Sigmoid colon (tissue), 7 donors: Measurements from ENCODE around the gene KDM5C. TPM values are rescaled to one million over a fixed set of nuclear protein-coding genes. Genes with fewer than 3 reads are reported as not detected.

Source experiments
- DNase-seq: peaks from one replicate; pipeline ENCODE4 v3.0.0-alpha.2; 2019
- H3K27ac ChIP-seq, 4 donors: fragments of 200-600 bp; sonication (generic); one replicate each; pipeline ENCODE4 v1.5.1; 2016 to 2019; ENCODE audit warnings: mild to moderate bottlenecking in 1 of 4
- H3K27me3 ChIP-seq, 3 donors: fragments of 200-600 bp; sonication (generic); one replicate each; pipeline ENCODE4 v1.5.1; 2019; ENCODE audit warnings: mild to moderate bottlenecking in 1 of 3
- H3K36me3 ChIP-seq, 4 donors: fragments of 200-600 bp; sonication (generic); one replicate each; pipeline ENCODE4 v1.5.1; 2016 to 2019
- H3K4me1 ChIP-seq, 4 donors: fragments of 200-600 bp; sonication (generic); one replicate each; pipeline ENCODE4 v1.5.1; 2017 to 2019
- H3K4me3 ChIP-seq, 4 donors: fragments of 200-600 bp; sonication (generic); one replicate each; pipeline ENCODE4 v1.5.1; 2017 to 2019; ENCODE audit warnings: mild to moderate bottlenecking in 2 of 4, moderate library complexity in 1 of 4
- H3K9me3 ChIP-seq, 4 donors: fragments of 200-600 bp in 3 of 4; sonication (generic) in 3 of 4; one replicate each; pipeline versions ENCODE4 v1.5.1 to v1.6.1; 2013 to 2019
- CTCF ChIP-seq, 4 experiments: fragments of 450-650 bp in 3 of 4; fragments of 200-600 bp in 1 of 4; IDR thresholded peaks; one replicate each; pipeline ENCODE4 v1.5.1; 2016 to 2019; ENCODE audit warnings: antibody characterized with exemption in 4 of 4, mild to moderate bottlenecking in 3 of 4, moderate library complexity in 2 of 4
- EP300 ChIP-seq, 4 donors: sonication (generic); formaldehyde crosslinking; IDR thresholded peaks; one replicate each; pipeline ENCODE4 v1.6.1; 2017; ENCODE audit warnings: antibody characterized with exemption in 4 of 4
- POLR2A ChIP-seq, 2 donors: fragments of 450-650 bp; IDR thresholded peaks; one replicate each; pipeline ENCODE4 v1.6.1; 2016; ENCODE audit warnings: antibody characterized with exemption in 2 of 2, mild to moderate bottlenecking in 2 of 2, moderate library complexity in 2 of 2
- POLR2AphosphoS5 ChIP-seq, 4 donors: sonication (generic); formaldehyde crosslinking; IDR thresholded peaks; one replicate each; pipeline ENCODE4 v1.6.1; 2017; ENCODE audit warnings: antibody characterized with exemption in 4 of 4
- WGBS, 2 donors: extraction: QIAGEN DNeasy Blood & Tissue Kit; methylation state at CpG; one replicate each; pipeline ENCODE4 v1.1.7; 2013; 5-methylcytosine and 5-hydroxymethylcytosine counted together
- intact Hi-C: fragments of 100-400 bp; cut with DNase I; formaldehyde crosslinking; loops from one replicate; pipeline ENCODE4 v1.15.1; 2023
- polyA plus RNA-seq, 3 donors: library from polyadenylated mRNA; stranded (reverse); fragments of 200-250 nt; gene quantifications; one replicate each; pipeline ENCODE4 v1.2.3, GENCODE V29; 2013
- total RNA-seq, 4 donors: library from RNA; depleted of rRNA; stranded (reverse); fragments of >200 nt; gene quantifications; one replicate each; pipeline ENCODE4 v1.1.0, GENCODE V29; 2016
- donor health status: healthy with polysubstance abuse.
- donor health status: Bipolar disorder and iron deficiency.
- donor health status: healthy.

The KDM5C gene
- total and polyA plus RNA-seq, 7 donors, result 15.6 to 73.4 (median 42.1) TPM

- intact Hi-C loops, result no loop called here
- Histone ChIP-seq H3K4me3 (no peak overlapping the region), H3K27me3 (no peaks in the 10 kb centered on the region), H3K4me1 (no peaks in the 10 kb centered on the region), H3K27ac (no peak overlapping the region), H3K9me3 (no peaks in the 10 kb centered on the region), H3K36me3 (peaks cover 0 to 10% (median 0%) of the 10 kb centered on the region in 4 donors)
- DNase-seq, result no peak
- 64 to 83% methylated on average over 9 of the region's 9 CpGs for WGBS, 2 donors
- no peak for TF ChIP-seq EP300 (IDR thresholded peaks at IDR 0.05)
- TF ChIP-seq POLR2A (IDR thresholded peaks at IDR 0.05), result no peak
- TF ChIP-seq CTCF (IDR thresholded peaks at IDR 0.05), result no peak
- TF ChIP-seq POLR2AphosphoS5 (IDR thresholded peaks at IDR 0.05), result no peak
These were observed 8.5 kb upstream of the KDM5C start for GRCh38 chrX:53233536-53233935.

- no peaks in the 10 kb centered on the region for H3K27me3 ChIP-seq
- H3K4me1 ChIP-seq, result peaks cover 0 to 5% (median 2%) of the 10 kb centered on the region in 4 donors
- intact Hi-C loops, result no loop called here
- 85 to 88% methylated on average over 5 of the region's 5 CpGs for WGBS, 2 donors
- no peak overlapping the region for H3K27ac ChIP-seq
- no peaks in the 10 kb centered on the region for H3K36me3 ChIP-seq
- no peak for TF ChIP-seq CTCF (IDR thresholded peaks at IDR 0.05)
- no peak for TF ChIP-seq EP300 (IDR thresholded peaks at IDR 0.05)
- no peak for TF ChIP-seq POLR2A (IDR thresholded peaks at IDR 0.05)
- TF ChIP-seq POLR2AphosphoS5 (IDR thresholded peaks at IDR 0.05), result no peak
- no peak overlapping the region for H3K4me3 ChIP-seq
- no peaks in the 10 kb centered on the region for H3K9me3 ChIP-seq
- DNase-seq, result no peak
These were observed 5.1 kb upstream of the KDM5C start for GRCh38 chrX:53230116-53230515.

GRCh38 chrX:53227224-53227765 is 2.3 kb upstream of the KDM5C start:
- Histone ChIP-seq H3K4me1 (peaks cover 0 to 25% (median 17%) of the 10 kb centered on the region in 4 donors), H3K4me3 (no peak overlapping the region), H3K36me3 (no peaks in the 10 kb centered on the region), H3K9me3 (no peaks in the 10 kb centered on the region), H3K27ac (no peak overlapping the region), H3K27me3 (no peaks in the 10 kb centered on the region)
- 85 to 86% methylated on average over 7 of the region's 7 CpGs for WGBS, 2 donors
- TF ChIP-seq POLR2A (IDR thresholded peaks at IDR 0.05), result no peak
- intact Hi-C loops, result no loop called here
- no peak for DNase-seq

GRCh38 chrX:53223955-53224859 is 800 bp downstream of the KDM5C start:
- DNase-seq, result no peak
- Histone ChIP-seq H3K9me3 (no peaks in the 10 kb centered on the region), H3K27ac (peak overlapping the region; percentile 84 to 89 (median 87)), H3K4me1 (peaks cover 0 to 47% (median 25%) of the 10 kb centered on the region in 4 donors), H3K36me3 (peaks cover 4 to 15% (median 13%) of the 10 kb centered on the region in 4 donors), H3K4me3 (peak overlapping the region; percentile 75 to 96 (median 90)), H3K27me3 (no peaks in the 10 kb centered on the region)
- intact Hi-C loops, result no loop called here
- TF ChIP-seq POLR2A (IDR thresholded peaks at IDR 0.05) (no peak), EP300 (IDR thresholded peaks at IDR 0.05) (no peak), POLR2AphosphoS5 (IDR thresholded peaks at IDR 0.05) (no peak), CTCF (IDR thresholded peaks at IDR 0.05) (no peak)
- 0 to 1% methylated on average over 40 of the region's 40 CpGs for WGBS, 2 donors

- no peaks in the 10 kb centered on the region for H3K27me3 ChIP-seq
- 13 to 55% methylated on average over 2 of the region's 2 CpGs for WGBS, 2 donors
- H3K27ac ChIP-seq, result peak overlapping the region in 2 of 4 donors; percentile 14 to 89
- H3K4me1 ChIP-seq, result peaks cover 0 to 47% (median 25%) of the 10 kb centered on the region in 4 donors
- DNase-seq, result no peak
- intact Hi-C loops, result no loop called here
- H3K9me3 ChIP-seq, result no peaks in the 10 kb centered on the region
- peak overlapping the region; percentile 75 to 96 (median 90) for H3K4me3 ChIP-seq
- peaks cover 4 to 23% (median 20%) of the 10 kb centered on the region in 4 donors for H3K36me3 ChIP-seq
- TF ChIP-seq EP300 (IDR thresholded peaks at IDR 0.05) (no peak), CTCF (IDR thresholded peaks at IDR 0.05) (no peak), POLR2AphosphoS5 (IDR thresholded peaks at IDR 0.05) (no peak), POLR2A (IDR thresholded peaks at IDR 0.05) (no peak)
These were observed 1.8 kb downstream of the KDM5C start for GRCh38 chrX:53223068-53223693.
